GM19023 (cell line): ENCODE measurements around the gene ERLEC1.
"Not testable (repeated sequence)": the region's sequence is repeated elsewhere in the genome, so short reads cannot be mapped to it uniquely, and the experiment has no call there.

Experiments used
- ATAC-seq: cut with Tn5 transposase; IDR thresholded peaks from one replicate; pipeline ENCODE4 v1.9.1; 2021; ENCODE audit warnings: mild to moderate bottlenecking, moderate library complexity; ENCODE audit not compliant: unreplicated experiment

The ERLEC1 gene

DNA sequence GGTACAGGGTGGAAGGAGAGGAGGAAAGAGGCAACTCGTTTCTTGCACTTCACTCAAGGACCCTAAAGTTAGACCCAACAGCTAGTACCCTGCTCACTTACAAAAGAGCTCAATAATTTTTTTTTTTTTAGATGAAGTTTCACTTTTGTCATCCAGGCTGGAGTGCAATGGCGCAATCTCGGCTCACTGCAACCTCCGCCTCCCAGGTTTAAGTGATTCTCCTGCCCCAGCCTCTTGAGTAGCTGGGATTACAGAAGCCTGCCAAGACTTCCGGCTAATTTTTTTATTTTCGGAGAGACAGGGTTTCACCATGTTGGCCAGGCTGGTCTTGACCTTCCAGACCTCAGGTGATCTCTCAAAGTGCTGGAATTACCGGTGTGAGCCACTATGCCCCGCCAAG is 4.2 kb upstream of the ERLEC1 start:
- no peak for ATAC-seq

DNA sequence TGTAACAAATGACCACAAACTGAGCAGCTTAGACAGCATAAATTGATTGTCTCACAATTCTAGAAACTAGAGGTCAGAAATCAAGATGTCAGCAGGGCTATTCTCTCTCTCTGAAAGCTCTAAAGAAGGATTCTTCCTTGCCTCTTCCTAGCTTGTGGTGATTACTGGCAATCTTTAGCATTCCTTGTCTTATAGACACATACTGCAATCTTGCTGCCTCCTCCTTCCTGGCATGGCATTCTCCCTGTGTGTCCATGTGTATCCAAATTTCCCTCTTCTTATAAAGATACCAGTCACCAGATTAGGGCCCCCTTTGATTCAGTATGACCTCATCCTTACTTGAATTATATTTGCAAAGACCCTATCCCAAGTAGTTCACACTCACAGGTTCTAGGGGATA is 2.4 kb upstream of the ERLEC1 start:
- ATAC-seq = no peak

DNA sequence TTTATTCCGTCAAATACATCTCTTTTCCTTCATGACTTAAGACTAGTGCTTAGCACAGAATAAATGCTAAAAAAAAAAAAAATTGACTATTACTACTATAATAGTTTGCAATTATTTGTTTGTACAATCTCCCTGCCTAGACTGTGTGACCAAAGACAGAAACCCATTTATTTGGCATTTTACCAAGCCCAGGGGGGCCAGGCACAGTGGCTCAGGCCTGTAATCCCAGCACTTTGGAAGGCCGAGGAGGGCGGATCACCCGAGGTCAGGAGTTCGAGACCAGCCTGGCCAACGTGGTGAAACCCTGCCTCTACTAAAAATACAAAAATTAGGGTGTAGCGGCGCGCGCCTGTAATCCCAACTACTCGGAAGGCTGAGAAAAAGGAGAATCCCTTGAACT is 1.5 kb upstream of the ERLEC1 start:
- ATAC-seq = no peak

DNA sequence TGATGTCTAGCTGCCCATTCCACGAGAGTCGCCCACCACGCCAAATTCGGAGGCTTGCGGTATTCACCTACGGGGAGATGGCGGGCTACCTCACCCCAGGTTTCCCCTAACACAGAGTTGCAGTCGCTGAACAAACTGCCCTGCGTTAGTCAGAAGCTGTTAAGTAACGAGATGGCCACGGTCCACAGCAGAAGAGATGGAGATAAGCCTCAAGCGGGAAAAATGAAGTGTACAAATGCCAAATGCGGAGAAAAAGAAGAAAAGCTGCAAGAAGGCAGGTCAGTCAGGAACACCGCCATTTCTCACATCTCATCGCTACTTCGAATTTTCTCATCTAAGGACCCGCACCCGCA is 516 bp upstream of the ERLEC1 start:
- ATAC-seq = peak; percentile 12

DNA sequence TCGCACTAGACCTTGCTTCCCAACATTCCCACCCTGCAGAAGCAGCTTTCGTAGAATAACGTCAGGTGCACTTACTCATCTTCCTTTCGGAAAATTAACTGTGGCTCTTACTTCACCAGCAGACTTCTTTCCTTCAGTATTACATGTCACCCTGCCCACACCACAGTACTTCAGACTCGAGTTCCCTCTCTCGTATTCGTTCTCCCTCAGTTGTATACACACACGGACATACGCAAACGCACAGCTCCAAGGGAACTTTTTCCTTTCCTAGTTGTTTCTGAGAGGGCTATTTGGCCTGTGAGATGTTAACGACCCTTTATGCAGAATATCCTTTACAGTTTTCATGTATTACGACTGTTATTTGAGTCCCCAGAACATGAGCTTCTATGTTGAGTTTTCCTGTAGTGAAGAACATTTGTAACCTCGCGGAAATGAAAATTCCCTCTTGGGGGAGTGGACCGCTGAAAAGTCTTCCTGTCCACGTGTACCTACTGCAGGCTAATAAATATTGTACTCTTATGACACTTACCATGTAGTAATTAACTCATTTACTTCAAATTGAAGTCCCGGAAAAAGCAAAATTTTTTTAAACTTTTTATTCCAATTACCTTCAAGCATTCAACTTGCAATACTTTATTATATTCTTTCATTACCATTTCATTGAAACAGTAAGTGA is 908 bp downstream of the ERLEC1 start:
- no peak for ATAC-seq

GRCh38 chr2:53793261-53793660 is 6.4 kb downstream of the ERLEC1 start:
- no peak for ATAC-seq

GRCh38 chr2:53793821-53794220 is 7.0 kb downstream of the ERLEC1 start:
- ATAC-seq = no peak

DNA sequence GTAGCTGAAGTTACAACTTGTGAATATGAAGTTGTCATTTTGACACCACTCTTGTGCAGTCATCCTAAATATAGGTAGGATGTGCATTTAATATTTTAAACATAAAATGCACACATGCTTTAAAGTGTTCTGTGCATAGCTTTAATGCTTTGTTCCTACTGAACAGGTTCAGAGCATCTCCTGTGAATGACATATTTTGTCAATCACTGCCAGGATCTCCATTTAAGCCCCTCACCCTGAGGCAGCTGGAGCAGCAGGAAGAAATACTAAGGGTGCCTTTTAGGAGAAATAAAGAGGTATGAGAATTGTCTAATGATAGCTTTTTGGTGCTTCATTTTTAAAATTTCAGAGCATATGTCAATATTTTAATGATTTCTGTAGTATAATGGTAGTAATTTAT is 14.7 kb downstream of the ERLEC1 start:
- no peak for ATAC-seq

DNA sequence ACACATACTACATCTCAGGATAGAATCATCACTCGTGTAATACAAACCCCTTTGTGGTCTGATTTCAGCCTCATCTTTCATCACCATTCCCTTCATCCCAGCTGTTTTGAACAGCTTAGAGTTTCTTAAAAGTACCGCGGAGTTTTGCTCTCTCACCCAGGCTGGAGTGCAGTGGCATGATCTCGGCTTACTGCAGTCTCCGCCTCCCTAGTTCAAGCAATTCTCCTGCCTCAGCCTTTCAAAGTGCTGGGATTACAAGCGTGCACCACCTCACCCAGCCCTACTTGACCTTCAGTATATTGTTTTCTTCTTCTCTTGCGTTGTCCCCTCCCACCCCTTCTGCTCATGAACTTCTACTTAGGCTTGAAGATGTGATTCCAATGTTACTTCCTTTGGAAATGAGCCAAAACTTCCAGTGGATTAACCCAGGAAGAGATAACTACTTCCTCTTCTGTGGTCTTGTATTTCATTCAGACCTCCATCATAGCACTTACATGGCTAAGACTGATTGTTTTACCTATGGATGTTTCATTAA is 15.8 kb downstream of the ERLEC1 start:
- no peak for ATAC-seq

DNA sequence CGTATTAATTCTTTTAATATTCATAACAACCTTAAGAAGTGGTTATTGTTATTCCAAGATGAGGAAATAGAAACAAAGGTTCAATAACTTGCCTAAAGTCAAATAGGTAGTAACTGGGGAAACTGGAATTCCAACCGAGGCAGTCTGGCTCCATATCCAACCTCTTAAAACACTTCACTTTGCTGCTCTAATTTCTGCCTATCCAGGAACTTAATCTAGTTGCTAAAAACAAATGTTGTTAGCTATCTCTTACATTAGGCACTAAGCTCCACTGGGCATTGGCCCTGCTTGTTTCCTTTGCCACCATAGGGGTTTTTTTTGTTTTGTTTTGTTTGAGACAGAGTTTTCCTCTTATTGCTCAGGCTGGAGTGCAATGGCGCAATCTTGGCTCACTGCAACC is 24.8 kb downstream of the ERLEC1 start:
- ATAC-seq = no peak

GRCh38 chr2:53813151-53813550 is 26.3 kb downstream of the ERLEC1 start:
- no peak for ATAC-seq

- no peak for ATAC-seq
Observed at GRCh38 chr2:53818854-53819435, 32.1 kb downstream of the ERLEC1 start.

- no peak for ATAC-seq
Observed at GRCh38 chr2:53819634-53820033, 32.8 kb downstream of the ERLEC1 start.

DNA sequence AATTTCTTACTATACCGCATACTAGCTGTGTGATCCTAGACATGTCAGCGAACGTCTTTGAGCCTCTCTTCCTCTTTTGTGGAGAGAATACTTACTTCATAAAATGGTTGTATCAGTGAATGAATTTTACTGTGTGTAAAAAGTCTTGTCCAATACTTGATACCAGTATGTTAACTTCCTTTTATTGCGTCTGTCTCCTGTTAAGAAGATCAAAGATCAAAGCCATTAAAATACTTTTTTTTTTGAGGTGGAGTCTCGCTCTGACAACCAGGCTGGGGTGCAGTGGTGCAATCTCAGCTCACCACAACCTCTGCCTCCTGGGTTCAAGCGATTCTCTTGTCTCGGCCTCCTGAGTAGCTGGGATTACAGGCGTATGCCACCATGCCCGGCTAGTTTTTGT is 33.2 kb downstream of the ERLEC1 start:
- ATAC-seq = no peak

- ATAC-seq = no peak
Observed at GRCh38 chr2:53820711-53821110, 33.9 kb downstream of the ERLEC1 start.

DNA sequence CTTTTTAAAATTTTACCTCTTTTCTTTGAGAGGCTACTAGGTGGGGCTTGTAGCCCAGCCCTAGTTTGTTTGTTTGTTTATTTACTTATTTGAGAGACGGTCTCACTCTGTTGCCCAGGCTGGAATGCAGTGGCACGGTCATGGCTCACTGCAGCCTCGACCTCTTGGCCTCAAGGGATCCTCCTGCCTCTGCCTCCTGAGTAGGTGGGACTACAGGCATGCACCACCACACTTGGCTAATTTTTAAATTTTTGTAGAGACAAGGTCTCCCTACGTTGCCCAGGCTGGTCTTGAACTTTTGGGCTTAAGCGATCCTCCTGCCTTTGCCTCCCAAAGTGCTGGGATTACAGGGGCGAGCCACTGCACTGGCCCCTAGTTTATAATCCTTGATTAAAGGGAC is 35.0 kb downstream of the ERLEC1 start:
- ATAC-seq = no peak

DNA sequence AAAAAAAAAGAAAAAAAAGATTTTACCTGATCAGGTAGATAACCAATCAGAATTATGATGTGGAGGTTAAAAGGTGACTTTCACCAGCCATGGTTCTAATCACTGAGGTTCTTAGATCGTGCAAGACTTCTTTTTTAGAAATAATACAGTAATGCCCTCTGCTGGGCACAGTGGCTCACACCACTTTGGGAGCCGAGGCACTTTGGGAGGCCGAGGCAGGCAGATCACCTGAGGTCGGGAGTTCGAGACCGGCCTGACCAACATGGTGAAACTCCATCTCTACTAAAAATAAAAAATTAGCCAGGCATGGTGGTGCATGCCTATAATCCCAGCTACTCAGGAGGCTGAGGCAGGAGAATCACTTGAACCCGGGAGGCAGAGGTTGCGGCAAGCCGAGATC is 36.8 kb downstream of the ERLEC1 start:
- not testable (repeated sequence) for ATAC-seq

- no peak for ATAC-seq
Observed at GRCh38 chr2:53826030-53826410, 39.2 kb downstream of the ERLEC1 start.

DNA sequence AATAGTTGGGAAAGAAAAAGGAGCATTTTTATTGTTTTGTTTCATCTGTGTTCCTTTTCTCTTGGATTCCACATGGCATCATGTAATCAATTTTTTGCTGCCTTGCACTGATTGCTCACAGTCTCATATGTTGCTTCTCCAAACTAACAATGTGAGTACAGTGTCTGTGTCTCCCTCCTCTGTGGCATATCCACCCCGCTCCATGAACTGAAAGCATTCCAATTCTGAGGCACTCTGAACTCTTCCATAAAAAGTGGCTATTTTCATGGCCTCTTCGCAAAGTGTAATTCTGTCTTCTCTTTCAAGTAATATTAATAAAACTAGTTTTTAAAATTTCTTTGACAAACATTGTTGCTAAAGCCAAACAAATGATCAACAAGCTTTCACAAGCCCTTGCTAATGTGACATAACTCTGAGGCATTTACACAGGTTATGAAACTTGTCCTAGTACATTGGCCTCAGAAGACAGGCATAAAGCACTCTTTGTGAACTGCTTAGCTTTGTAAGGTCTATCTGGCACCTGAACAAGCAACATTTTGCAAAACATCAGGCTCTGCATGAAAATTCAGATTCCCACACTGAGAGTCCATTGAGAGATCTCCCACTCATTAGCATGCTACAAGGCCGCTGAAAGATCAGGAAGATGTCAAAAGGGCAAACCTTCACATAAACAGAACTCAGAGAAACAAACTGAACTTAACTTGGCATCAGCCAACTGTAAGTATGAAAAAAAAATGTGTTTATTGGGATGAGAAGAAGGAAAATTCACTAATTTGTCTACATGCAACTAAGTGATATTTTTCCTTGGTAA is 39.9 kb downstream of the ERLEC1 start:
- ATAC-seq = no peak

DNA sequence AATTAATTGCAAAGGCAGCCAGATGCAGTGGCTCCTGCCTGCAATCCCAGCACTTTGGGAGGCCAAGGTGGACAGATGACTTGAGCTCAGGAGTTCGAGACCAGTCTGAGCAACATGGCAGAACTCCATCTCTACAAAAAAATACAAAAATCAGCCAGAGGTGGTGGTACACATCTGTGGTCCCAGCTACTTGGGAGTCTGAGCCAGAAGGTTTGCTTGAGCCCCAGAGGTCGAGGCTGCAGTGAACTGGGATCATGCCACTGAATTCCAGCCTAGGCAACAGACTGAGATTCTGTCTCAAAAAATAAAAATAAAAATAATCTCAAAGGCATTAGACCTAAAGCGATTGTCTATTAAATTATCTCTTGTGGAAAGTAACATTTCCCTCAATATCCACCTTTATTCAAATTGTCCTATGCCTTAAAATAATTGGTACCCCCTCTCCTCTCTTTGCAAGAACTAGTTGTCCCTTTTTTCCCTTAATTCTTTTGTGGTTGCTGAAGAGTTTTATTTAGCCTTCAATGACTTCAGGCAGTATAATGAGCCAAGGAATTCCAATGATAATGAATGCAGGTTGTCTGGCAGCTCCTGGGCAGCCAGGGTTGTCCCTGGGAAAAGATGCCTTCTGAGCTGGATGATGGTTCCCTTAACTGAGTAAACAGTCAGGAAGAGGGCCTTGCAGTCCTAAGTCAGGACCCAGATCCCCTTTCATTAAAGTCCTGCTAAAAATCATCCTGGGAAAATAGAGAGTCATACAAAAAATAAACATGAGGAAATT is 40.7 kb downstream of the ERLEC1 start:
- ATAC-seq = no peak

DNA sequence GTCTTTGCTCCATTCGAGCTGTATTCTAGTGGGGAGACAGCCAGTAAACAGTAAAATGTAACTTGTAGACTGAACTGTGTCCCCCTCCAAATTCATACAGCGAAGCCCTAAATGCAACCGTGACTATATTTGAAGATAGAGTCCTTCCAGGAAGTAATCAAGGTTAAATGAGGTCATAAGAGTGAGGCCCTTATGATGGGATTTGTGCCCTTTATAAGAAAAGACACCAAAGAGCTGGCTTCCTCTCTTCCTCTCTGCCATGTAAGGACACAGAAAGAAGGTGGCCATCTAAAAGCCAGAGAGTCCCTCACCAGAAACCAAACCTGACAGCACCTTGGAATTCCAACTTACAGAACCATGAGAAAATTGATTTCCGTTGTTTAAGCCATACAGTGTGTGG is 41.5 kb downstream of the ERLEC1 start:
- no peak for ATAC-seq
